Fibroblast of pulmonary artery (primary cell): Measurements from ENCODE around the gene ATP6V1C2.
"Not testable (repeated sequence)": the region's sequence is repeated elsewhere in the genome, so short reads cannot be mapped to it uniquely, and the experiment has no call there.

ENCODE experiments used
- DNase-seq: peaks from one replicate; pipeline ENCODE4 v3.0.0-alpha.2; 2010; ENCODE audit warnings: low read depth
- H3K4me3 ChIP-seq: replicated peaks from 2 replicates; pipeline ENCODE4 v1.5.1; 2011; ENCODE audit warnings: low read depth, mild to moderate bottlenecking, control low read depth, low read length, moderate library complexity
- TF ChIP-seq, protein P1 (sequence below): IDR thresholded peaks from 2 replicates; pipeline ENCODE4 v1.5.1; 2011; ENCODE audit warnings: mild to moderate bottlenecking, control low read depth, low read length, inconsistent platforms; ENCODE audit errors: missing control alignments

The ATP6V1C2 gene

DNA sequence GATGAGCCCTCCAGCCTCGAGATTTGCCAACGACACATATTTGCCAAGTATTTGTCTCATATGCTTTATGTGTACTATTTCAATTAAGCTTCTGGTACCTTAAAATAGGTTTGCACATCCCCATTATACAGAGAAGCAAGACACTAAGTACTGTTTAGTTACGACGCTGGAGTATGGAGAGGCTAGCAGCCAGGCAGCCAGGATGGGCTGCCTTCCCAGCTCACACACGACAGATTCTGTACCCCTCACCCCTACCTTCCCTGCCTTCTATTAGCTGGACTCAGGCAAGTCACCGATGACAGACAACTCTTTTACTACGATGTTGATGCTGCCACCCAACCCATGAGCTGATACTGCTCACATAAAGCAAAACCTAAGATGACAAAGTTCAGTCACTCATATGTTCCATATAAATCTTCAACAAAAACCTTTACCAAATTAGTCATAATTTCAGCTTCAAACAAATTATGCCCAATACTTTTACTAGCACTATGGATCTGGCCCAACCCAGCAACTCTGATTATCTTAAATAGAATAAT lies 74.1 kb downstream of the ATP6V1C2 start:
- DNase-seq: no peak
- TF ChIP-seq, protein P1, sequence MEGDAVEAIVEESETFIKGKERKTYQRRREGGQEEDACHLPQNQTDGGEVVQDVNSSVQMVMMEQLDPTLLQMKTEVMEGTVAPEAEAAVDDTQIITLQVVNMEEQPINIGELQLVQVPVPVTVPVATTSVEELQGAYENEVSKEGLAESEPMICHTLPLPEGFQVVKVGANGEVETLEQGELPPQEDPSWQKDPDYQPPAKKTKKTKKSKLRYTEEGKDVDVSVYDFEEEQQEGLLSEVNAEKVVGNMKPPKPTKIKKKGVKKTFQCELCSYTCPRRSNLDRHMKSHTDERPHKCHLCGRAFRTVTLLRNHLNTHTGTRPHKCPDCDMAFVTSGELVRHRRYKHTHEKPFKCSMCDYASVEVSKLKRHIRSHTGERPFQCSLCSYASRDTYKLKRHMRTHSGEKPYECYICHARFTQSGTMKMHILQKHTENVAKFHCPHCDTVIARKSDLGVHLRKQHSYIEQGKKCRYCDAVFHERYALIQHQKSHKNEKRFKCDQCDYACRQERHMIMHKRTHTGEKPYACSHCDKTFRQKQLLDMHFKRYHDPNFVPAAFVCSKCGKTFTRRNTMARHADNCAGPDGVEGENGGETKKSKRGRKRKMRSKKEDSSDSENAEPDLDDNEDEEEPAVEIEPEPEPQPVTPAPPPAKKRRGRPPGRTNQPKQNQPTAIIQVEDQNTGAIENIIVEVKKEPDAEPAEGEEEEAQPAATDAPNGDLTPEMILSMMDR: no peak
- no peak overlapping the region for H3K4me3 ChIP-seq

- H3K4me3 ChIP-seq: no peak overlapping the region
- TF ChIP-seq, protein P1: no peak
- DNase-seq: no peak
These were observed 75.3 kb downstream of the ATP6V1C2 start for GRCh38 chr2:10796703-10797102.

- TF ChIP-seq, protein P1: no peak
- no peak for DNase-seq
- H3K4me3 ChIP-seq: no peak overlapping the region
These were observed 77.4 kb downstream of the ATP6V1C2 start for GRCh38 chr2:10798783-10799182.

DNA sequence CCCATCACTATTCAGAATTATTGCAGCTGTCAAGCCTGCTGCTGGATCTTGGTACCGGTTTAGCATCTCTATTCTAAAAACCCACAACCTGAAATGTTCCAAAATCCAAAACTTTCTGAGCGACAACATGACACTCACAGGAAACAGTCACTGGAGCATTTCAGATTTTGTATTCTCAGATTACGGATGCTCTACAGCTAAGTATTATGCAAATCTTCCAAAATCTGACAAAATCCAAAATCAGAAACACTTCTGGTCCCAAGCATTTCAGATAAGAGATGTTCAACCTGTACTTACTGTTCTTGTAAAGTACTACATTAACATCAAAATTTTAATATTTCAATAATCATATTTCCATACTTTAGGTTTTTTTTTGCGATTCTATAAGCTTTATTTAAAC lies 78.7 kb downstream of the ATP6V1C2 start:
- DNase-seq: no peak
- TF ChIP-seq, protein P1: no peak
- H3K4me3 ChIP-seq: no peak overlapping the region

DNA sequence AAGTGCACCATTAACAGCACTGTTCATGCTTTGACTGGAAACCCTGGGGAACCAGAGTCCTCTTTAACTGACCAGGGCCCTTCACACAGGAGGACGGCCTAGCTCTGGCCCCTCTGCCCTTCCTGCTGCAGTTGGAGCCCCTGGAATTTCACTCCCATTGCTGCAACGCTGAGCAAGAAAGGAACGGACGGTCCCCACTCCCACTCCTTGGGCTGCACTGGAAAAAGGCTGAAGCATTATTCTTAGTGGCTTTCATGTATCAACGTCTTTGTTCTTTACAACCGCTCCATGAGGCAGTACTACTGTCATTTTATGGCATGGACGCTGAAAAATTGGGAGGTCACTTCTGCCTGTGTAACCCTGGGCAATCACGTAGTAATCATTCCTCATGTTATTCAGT lies 81.2 kb downstream of the ATP6V1C2 start:
- TF ChIP-seq, protein P1: no peak
- no peak overlapping the region for H3K4me3 ChIP-seq
- no peak for DNase-seq

- H3K4me3 ChIP-seq, DNase-seq: not testable (repeated sequence)
These were observed 84.6 kb downstream of the ATP6V1C2 start for GRCh38 chr2:10805990-10806389.

GRCh38 chr2:10806543-10806942 lies 85.1 kb downstream of the ATP6V1C2 start:
- TF ChIP-seq, protein P1: no peak
- no peak for DNase-seq
- no peak overlapping the region for H3K4me3 ChIP-seq
